WI38 (cell line): ENCODE results near the gene ASF1B.

ENCODE experiments used
- H3K4me3 ChIP-seq: 2 replicates; pipeline ENCODE4 v1.5.1; 2011; ENCODE audit warnings: low read depth, mild to moderate bottlenecking, control low read depth, low read length
- CTCF ChIP-seq: IDR thresholded peaks from 2 replicates; pipeline ENCODE4 v1.5.1; 2012; ENCODE audit warnings: low read depth, mild to moderate bottlenecking, control low read depth, low read length

The ASF1B gene

GRCh38 chr19:14103310-14103709, 33.1 kb downstream of the ASF1B start:
- no peak overlapping the region for H3K4me3 ChIP-seq
- no peak for TF ChIP-seq CTCF

GRCh38 chr19:14102756-14103155, 33.6 kb downstream of the ASF1B start:
- TF ChIP-seq CTCF = no peak
- no peak overlapping the region for H3K4me3 ChIP-seq

GRCh38 chr19:14102102-14102696, 34.2 kb downstream of the ASF1B start:
- no peak for TF ChIP-seq CTCF
- no peak overlapping the region for H3K4me3 ChIP-seq

- TF ChIP-seq CTCF = no peak
- H3K4me3 ChIP-seq = no peak overlapping the region
These were observed 35.3 kb downstream of the ASF1B start for GRCh38 chr19:14101003-14101545.

- no peak overlapping the region for H3K4me3 ChIP-seq
- no peak for TF ChIP-seq CTCF
These were observed 38.7 kb downstream of the ASF1B start for GRCh38 chr19:14097532-14098151.

- no peak overlapping the region for H3K4me3 ChIP-seq
- no peak for TF ChIP-seq CTCF
These were observed 40.0 kb downstream of the ASF1B start for GRCh38 chr19:14096272-14096992.

- H3K4me3 ChIP-seq = no peak overlapping the region
- no peak for TF ChIP-seq CTCF
These were observed 41.5 kb downstream of the ASF1B start for GRCh38 chr19:14094854-14095253.
